Neural cell (in vitro differentiated cells): ENCODE measurements around the gene ACIN1.

ENCODE experiments used
- EP300 ChIP-seq: fragments of 450-650 bp; conservative IDR thresholded peaks from 2 replicates; pipeline ENCODE4 v1.6.1; 2014; ENCODE audit warnings: antibody characterized with exemption, mild to moderate bottlenecking, moderate library complexity; ENCODE audit not compliant: poor library complexity, severe bottlenecking
- EZH2 ChIP-seq: fragments of 200-600, 300-800 bp; shearing (Covaris generic), sonication (generic); IDR thresholded peaks from 2 replicates; pipeline ENCODE4 v1.6.1; 2014; ENCODE audit warnings: antibody characterized with exemption, low read length, borderline replicate concordance, mild to moderate bottlenecking; ENCODE audit not compliant: insufficient read depth, poor library complexity, severe bottlenecking
- MXI1 ChIP-seq: fragments of 450-650 bp; conservative IDR thresholded peaks from 2 replicates; pipeline ENCODE4 v1.6.1; 2014; ENCODE audit warnings: antibody characterized with exemption, mild to moderate bottlenecking; ENCODE audit not compliant: poor library complexity, severe bottlenecking
- POLR2AphosphoS5 ChIP-seq: IDR thresholded peaks from 2 replicates; pipeline ENCODE4 v1.6.1; 2012
- RAD21 ChIP-seq: fragments of 450-650 bp; conservative IDR thresholded peaks from 2 replicates; pipeline ENCODE4 v1.6.1; 2014; ENCODE audit warnings: antibody characterized with exemption, mild to moderate bottlenecking, moderate library complexity
- TAF1 ChIP-seq: IDR thresholded peaks from 2 replicates; pipeline ENCODE4 v1.6.1; 2012; ENCODE audit warnings: low read depth
- TF ChIP-seq, protein P1 (sequence below): fragments of 450-650 bp; IDR thresholded peaks from 2 replicates; pipeline ENCODE4 v1.5.1; 2014; ENCODE audit warnings: antibody characterized with exemption, mild to moderate bottlenecking, moderate library complexity; ENCODE audit not compliant: poor library complexity, severe bottlenecking
- TF ChIP-seq, protein P2 (sequence below): IDR thresholded peaks from 2 replicates; pipeline ENCODE4 v1.6.1; 2012; ENCODE audit warnings: borderline replicate concordance

DNA sequence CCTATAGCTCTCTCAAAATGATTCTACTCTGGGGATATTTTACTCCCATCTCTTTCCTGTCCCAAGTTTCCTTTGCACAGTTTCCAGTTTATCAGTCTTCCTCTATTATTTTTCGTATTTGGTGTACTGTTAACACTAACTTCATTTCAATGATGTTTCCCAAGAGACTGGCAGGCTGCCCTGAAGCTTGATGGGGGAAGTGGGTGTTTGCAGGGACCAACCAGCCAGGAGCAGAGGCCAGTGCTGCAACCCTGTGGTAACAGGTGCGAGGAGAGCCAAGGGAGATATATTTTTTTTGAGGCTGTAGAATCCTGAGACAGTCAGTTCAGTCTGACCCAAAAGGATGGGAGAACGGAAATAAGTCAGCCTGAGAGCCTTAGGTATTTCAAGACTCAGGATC is 35.9 kb upstream of the ACIN1 start:
- TF ChIP-seq TAF1 (no peak), EZH2 (no peak), RAD21 (no peak), POLR2AphosphoS5 (no peak), MXI1 (no peak), EP300 (no peak)
- TF ChIP-seq, protein P1, sequence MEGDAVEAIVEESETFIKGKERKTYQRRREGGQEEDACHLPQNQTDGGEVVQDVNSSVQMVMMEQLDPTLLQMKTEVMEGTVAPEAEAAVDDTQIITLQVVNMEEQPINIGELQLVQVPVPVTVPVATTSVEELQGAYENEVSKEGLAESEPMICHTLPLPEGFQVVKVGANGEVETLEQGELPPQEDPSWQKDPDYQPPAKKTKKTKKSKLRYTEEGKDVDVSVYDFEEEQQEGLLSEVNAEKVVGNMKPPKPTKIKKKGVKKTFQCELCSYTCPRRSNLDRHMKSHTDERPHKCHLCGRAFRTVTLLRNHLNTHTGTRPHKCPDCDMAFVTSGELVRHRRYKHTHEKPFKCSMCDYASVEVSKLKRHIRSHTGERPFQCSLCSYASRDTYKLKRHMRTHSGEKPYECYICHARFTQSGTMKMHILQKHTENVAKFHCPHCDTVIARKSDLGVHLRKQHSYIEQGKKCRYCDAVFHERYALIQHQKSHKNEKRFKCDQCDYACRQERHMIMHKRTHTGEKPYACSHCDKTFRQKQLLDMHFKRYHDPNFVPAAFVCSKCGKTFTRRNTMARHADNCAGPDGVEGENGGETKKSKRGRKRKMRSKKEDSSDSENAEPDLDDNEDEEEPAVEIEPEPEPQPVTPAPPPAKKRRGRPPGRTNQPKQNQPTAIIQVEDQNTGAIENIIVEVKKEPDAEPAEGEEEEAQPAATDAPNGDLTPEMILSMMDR, result no peak
- TF ChIP-seq, protein P2, sequence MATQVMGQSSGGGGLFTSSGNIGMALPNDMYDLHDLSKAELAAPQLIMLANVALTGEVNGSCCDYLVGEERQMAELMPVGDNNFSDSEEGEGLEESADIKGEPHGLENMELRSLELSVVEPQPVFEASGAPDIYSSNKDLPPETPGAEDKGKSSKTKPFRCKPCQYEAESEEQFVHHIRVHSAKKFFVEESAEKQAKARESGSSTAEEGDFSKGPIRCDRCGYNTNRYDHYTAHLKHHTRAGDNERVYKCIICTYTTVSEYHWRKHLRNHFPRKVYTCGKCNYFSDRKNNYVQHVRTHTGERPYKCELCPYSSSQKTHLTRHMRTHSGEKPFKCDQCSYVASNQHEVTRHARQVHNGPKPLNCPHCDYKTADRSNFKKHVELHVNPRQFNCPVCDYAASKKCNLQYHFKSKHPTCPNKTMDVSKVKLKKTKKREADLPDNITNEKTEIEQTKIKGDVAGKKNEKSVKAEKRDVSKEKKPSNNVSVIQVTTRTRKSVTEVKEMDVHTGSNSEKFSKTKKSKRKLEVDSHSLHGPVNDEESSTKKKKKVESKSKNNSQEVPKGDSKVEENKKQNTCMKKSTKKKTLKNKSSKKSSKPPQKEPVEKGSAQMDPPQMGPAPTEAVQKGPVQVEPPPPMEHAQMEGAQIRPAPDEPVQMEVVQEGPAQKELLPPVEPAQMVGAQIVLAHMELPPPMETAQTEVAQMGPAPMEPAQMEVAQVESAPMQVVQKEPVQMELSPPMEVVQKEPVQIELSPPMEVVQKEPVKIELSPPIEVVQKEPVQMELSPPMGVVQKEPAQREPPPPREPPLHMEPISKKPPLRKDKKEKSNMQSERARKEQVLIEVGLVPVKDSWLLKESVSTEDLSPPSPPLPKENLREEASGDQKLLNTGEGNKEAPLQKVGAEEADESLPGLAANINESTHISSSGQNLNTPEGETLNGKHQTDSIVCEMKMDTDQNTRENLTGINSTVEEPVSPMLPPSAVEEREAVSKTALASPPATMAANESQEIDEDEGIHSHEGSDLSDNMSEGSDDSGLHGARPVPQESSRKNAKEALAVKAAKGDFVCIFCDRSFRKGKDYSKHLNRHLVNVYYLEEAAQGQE, result no peak
